WTC11 (cell line): ENCODE measurements around the gene LDLRAD4. TPM values are rescaled to one million over a fixed set of nuclear protein-coding genes. Genes with fewer than 3 reads are reported as not detected.

Source experiments
- ATAC-seq: fragments of 200-7000 bp; cut with Tn5 transposase; 2 replicates; pipeline ENCODE4 v1.10.0; 2021; ENCODE audit warnings: mild to moderate bottlenecking, moderate library complexity
- CTCF ChIA-PET: fragments of 300-600 bp; sonication (Branson Sonifier 250); formaldehyde crosslinking; loops from one replicate; lab custom pipeline; 2021; ENCODE audit warnings: antibody characterized with exemption; lab: Charles Lee
- POLR2A ChIA-PET: fragments of 350-600 bp; sonication (Branson Sonifier 250); formaldehyde crosslinking; loops from one replicate; lab custom pipeline; 2021; ENCODE audit warnings: antibody characterized with exemption; lab: Charles Lee
- DNase-seq: peaks from one replicate; pipeline ENCODE4 v3.0.0; 2021; ENCODE audit warnings: low spot score
- H3K27ac Mint-ChIP-seq: 2 replicates; pipeline ENCODE4 v1.8.0; 2021; ENCODE audit warnings: mixed read lengths
- H3K27me3 Mint-ChIP-seq: 2 replicates; pipeline ENCODE4 v1.8.0; 2021; ENCODE audit warnings: low read depth, mild to moderate bottlenecking, moderate library complexity, mixed read lengths
- H3K36me3 Mint-ChIP-seq: 2 replicates; pipeline ENCODE4 v1.8.0; 2021; ENCODE audit warnings: mixed read lengths
- H3K4me1 Mint-ChIP-seq: 2 replicates; pipeline ENCODE4 v1.8.0; 2022; ENCODE audit warnings: mixed read lengths
- H3K4me3 Mint-ChIP-seq: 2 replicates; pipeline ENCODE4 v1.8.0; 2021; ENCODE audit warnings: mild to moderate bottlenecking, moderate library complexity, mixed read lengths
- H3K9me3 Mint-ChIP-seq: 2 replicates; pipeline ENCODE4 v1.8.0; 2021; ENCODE audit warnings: mixed read lengths
- AFF4 ChIP-seq: sonication (generic); formaldehyde crosslinking; IDR thresholded peaks from 2 replicates; pipeline ENCODE4 v1.8.1; 2023; ENCODE audit warnings: mild to moderate bottlenecking, missing genetic modification reagents, borderline replicate concordance
- ATF3 ChIP-seq: sonication (generic); formaldehyde crosslinking; conservative IDR thresholded peaks from 2 replicates; pipeline ENCODE4 v1.8.1; 2022; ENCODE audit warnings: mild to moderate bottlenecking, missing genetic modification reagents
- ERG ChIP-seq: fragments of 250-450 bp; sonication (Bioruptor Pico); IDR thresholded peaks from 2 replicates; pipeline ENCODE4 v1.8.0; 2021; ENCODE audit warnings: mild to moderate bottlenecking
- FOXJ3 ChIP-seq: sonication (generic); formaldehyde crosslinking; IDR thresholded peaks from 2 replicates; pipeline ENCODE4 v1.9.0; 2021; ENCODE audit warnings: missing genetic modification reagents, mild to moderate bottlenecking, borderline replicate concordance
- FOXP4 ChIP-seq: sonication (generic); formaldehyde crosslinking; IDR thresholded peaks from 2 replicates; pipeline ENCODE4 v1.8.0; 2022; ENCODE audit warnings: mild to moderate bottlenecking, missing genetic modification reagents
- IRF1 ChIP-seq: sonication (generic); formaldehyde crosslinking; IDR thresholded peaks from 2 replicates; pipeline ENCODE4 v1.8.0; 2023; ENCODE audit warnings: missing genetic modification reagents
- MAX ChIP-seq: sonication (generic); formaldehyde crosslinking; IDR thresholded peaks from 2 replicates; pipeline ENCODE4 v1.8.0; 2022; ENCODE audit warnings: mild to moderate bottlenecking, missing genetic modification reagents
- NFE2L1 ChIP-seq: sonication (generic); formaldehyde crosslinking; IDR thresholded peaks from 2 replicates; pipeline ENCODE4 v1.8.1; 2023; ENCODE audit warnings: missing genetic modification reagents
- SMAD3 ChIP-seq: sonication (generic); formaldehyde crosslinking; IDR thresholded peaks from 2 replicates; pipeline ENCODE4 v1.8.0; 2022; ENCODE audit warnings: missing genetic modification reagents, mild to moderate bottlenecking, borderline replicate concordance
- ZNF263 ChIP-seq: sonication (generic); formaldehyde crosslinking; IDR thresholded peaks from 2 replicates; pipeline ENCODE4 v1.8.1; 2022; ENCODE audit warnings: low read depth, mild to moderate bottlenecking, moderate library complexity, missing genetic modification reagents
- ZNF281 ChIP-seq: sonication (generic); formaldehyde crosslinking; IDR thresholded peaks from 2 replicates; pipeline ENCODE4 v1.8.0; 2023; ENCODE audit warnings: mild to moderate bottlenecking, missing genetic modification reagents
- ZNF396 ChIP-seq: fragments of 250-450 bp; sonication (Bioruptor Pico); IDR thresholded peaks from 2 replicates; pipeline ENCODE4 v1.8.0; 2021; ENCODE audit warnings: mild to moderate bottlenecking, moderate library complexity, borderline replicate concordance
- ZNF416 ChIP-seq: fragments of 250-450 bp; sonication (Bioruptor Pico); IDR thresholded peaks from 2 replicates; pipeline ENCODE4 v1.9.0; 2021; ENCODE audit warnings: mild to moderate bottlenecking, inconsistent platforms
- ZNF512 ChIP-seq: sonication (generic); formaldehyde crosslinking; IDR thresholded peaks from 2 replicates; pipeline ENCODE4 v1.8.1; 2022; ENCODE audit warnings: missing genetic modification reagents, borderline replicate concordance
- total RNA-seq: library from RNA; stranded (reverse); gene quantifications from 3 replicates; pipeline ENCODE4 v1.2.3, GENCODE V29; 2021

LDLRAD4 gene
- total RNA-seq, 1 experiment from 2014 or later: 6.2 TPM

GRCh38 chr18:13399511-13399910, 181.0 kb downstream of the LDLRAD4 start (continued):
- no peak for TF ChIP-seq AFF4 (CRISPR knock-in tag)

- DNase-seq: no peak
- TF ChIP-seq FOXJ3 (CRISPR knock-in tag) (no peak), ZNF396 (no peak), ZNF263 (CRISPR knock-in tag) (no peak), NFE2L1 (CRISPR knock-in tag) (no peak), ZNF512 (CRISPR knock-in tag) (no peak)
- POLR2A ChIA-PET: no interaction called here
- Mint-ChIP-seq H3K36me3 (no peaks in the 10 kb centered on the region), H3K27me3 (no peaks in the 10 kb centered on the region), H3K4me3 (no peak overlapping the region), H3K9me3 (no peaks in the 10 kb centered on the region), H3K27ac (no peak overlapping the region), H3K4me1 (no peaks in the 10 kb centered on the region)
- CTCF ChIA-PET: no interaction called here
- ATAC-seq: no peak
Observed at GRCh38 chr18:13400636-13401315, 182.2 kb downstream of the LDLRAD4 start.

GRCh38 chr18:13401404-13401803, 182.8 kb downstream of the LDLRAD4 start:
- TF ChIP-seq ZNF416 (CRISPR knock-in tag) (no peak), IRF1 (CRISPR knock-in tag) (no peak), MAX (CRISPR knock-in tag) (no peak), ZNF281 (CRISPR knock-in tag) (no peak), ATF3 (CRISPR knock-in tag) (no peak), SMAD3 (CRISPR knock-in tag) (no peak), ERG (CRISPR knock-in tag) (no peak), FOXP4 (CRISPR knock-in tag) (no peak)
- POLR2A ChIA-PET: no interaction called here
- DNase-seq (no peak), ATAC-seq (no peak)
- no peaks in the 10 kb centered on the region for H3K4me1 Mint-ChIP-seq
- no peaks in the 10 kb centered on the region for H3K36me3 Mint-ChIP-seq
- no peak overlapping the region for H3K4me3 Mint-ChIP-seq
- no peaks in the 10 kb centered on the region for H3K27me3 Mint-ChIP-seq
- no peak overlapping the region for H3K27ac Mint-ChIP-seq
- CTCF ChIA-PET: no interaction called here
- no peaks in the 10 kb centered on the region for H3K9me3 Mint-ChIP-seq
